Nephron (organoid): ENCODE measurements around the gene NF2.
A peak's percentile ranks its signal among the peaks of the same experiment; 100 is the strongest.
"Not testable (repeated sequence)": the region's sequence is repeated elsewhere in the genome, so short reads cannot be mapped to it uniquely, and the experiment has no call there.

Experiments
- H3K27ac Mint-ChIP-seq, 3 experiments: 2 replicates each; pipeline ENCODE4 v1.8.0; 2020; ENCODE audit warnings: mixed read lengths in 3 of 3, mild to moderate bottlenecking in 2 of 3, moderate library complexity in 1 of 3
- H3K27me3 Mint-ChIP-seq: 2 replicates; pipeline ENCODE4 v1.8.0; 2021; ENCODE audit warnings: low read depth, mild to moderate bottlenecking, moderate library complexity, mixed read lengths
- H3K36me3 Mint-ChIP-seq: 2 replicates; pipeline ENCODE4 v1.8.0; 2020; ENCODE audit warnings: low read depth, mixed read lengths
- H3K4me1 Mint-ChIP-seq: 2 replicates; pipeline ENCODE4 v1.8.0; 2020; ENCODE audit warnings: mixed read lengths
- H3K4me3 Mint-ChIP-seq, 3 experiments: 2 replicates each; pipeline ENCODE4 v1.8.0; 2020; ENCODE audit warnings: mild to moderate bottlenecking in 3 of 3, mixed read lengths in 3 of 3, moderate library complexity in 2 of 3
- H3K9me3 Mint-ChIP-seq: 2 replicates; pipeline ENCODE4 v1.8.0; 2020; ENCODE audit warnings: mixed read lengths
- CTCF ChIP-seq, 3 experiments: fragments of 200-600 bp; sonication (generic); IDR thresholded peaks; one replicate each; pipeline ENCODE4 v1.5.0; 2021; ENCODE audit warnings: antibody characterized with exemption in 3 of 3; ENCODE audit not compliant: unreplicated experiment in 3 of 3

Gene NF2

GRCh38 chr22:29603358-29604075 lies at the start of gene NF2:
TSS of gene NF2 (plus strand) at chr22:29603633. CDS start at chr22:29603999, 366 bp downstream.
- no peaks in the 10 kb centered on the region for H3K27me3 Mint-ChIP-seq
- H3K4me1 Mint-ChIP-seq, result peaks cover 18% of the 10 kb centered on the region
- TF ChIP-seq CTCF (IDR thresholded peaks at IDR 0.05; ENCODE audit: unreplicated experiment in 3 of 3), result no peak
- H3K9me3 Mint-ChIP-seq, result no peaks in the 10 kb centered on the region
- H3K27ac Mint-ChIP-seq, result peak within 1 kb of the TSS; percentile 94 to 99 (median 99)
- H3K36me3 Mint-ChIP-seq, result peaks cover 12% of the 10 kb centered on the region
- peak within 1 kb of the TSS; percentile 95 to 98 (median 96) for H3K4me3 Mint-ChIP-seq

GRCh38 chr22:29555065-29555644 lies 48.3 kb upstream of the NF2 start:
- Mint-ChIP-seq H3K4me1 (peaks cover 11% of the 10 kb centered on the region), H3K27ac (peak overlapping the region; percentile 77 to 92 (median 86)), H3K27me3 (no peaks in the 10 kb centered on the region), H3K9me3 (no peaks in the 10 kb centered on the region), H3K4me3 (peak overlapping the region; percentile 63 to 79 (median 71)), H3K36me3 (peaks cover 54% of the 10 kb centered on the region)
- no peak for TF ChIP-seq CTCF (IDR thresholded peaks at IDR 0.05; ENCODE audit: unreplicated experiment in 3 of 3)

- TF ChIP-seq CTCF (IDR thresholded peaks at IDR 0.05; ENCODE audit: unreplicated experiment in 3 of 3), result no peak
These were observed 44.4 kb upstream of the NF2 start for GRCh38 chr22:29559030-29559429.

GRCh38 chr22:29559853-29560252 lies 43.6 kb upstream of the NF2 start:
- peaks cover 67% of the 10 kb centered on the region for H3K36me3 Mint-ChIP-seq

More at GRCh38 chr22:29559030-29559429, 44.4 kb upstream of the NF2 start:
- H3K27me3 Mint-ChIP-seq, result no peaks in the 10 kb centered on the region
- peak overlapping the region in 1 of 3 experiments; percentile 1 for H3K4me3 Mint-ChIP-seq
- peaks cover 62% of the 10 kb centered on the region for H3K36me3 Mint-ChIP-seq
- no peak overlapping the region for H3K27ac Mint-ChIP-seq
- peaks cover 5% of the 10 kb centered on the region for H3K4me1 Mint-ChIP-seq
- no peaks in the 10 kb centered on the region for H3K9me3 Mint-ChIP-seq

GRCh38 chr22:29563652-29564460 lies 39.6 kb upstream of the NF2 start:
- H3K27ac Mint-ChIP-seq, result no peak overlapping the region
- no peak overlapping the region for H3K4me3 Mint-ChIP-seq
- H3K27me3 Mint-ChIP-seq, result no peaks in the 10 kb centered on the region
- TF ChIP-seq CTCF (IDR thresholded peaks at IDR 0.05; ENCODE audit: unreplicated experiment in 3 of 3), result no peak
- H3K9me3 Mint-ChIP-seq, result no peaks in the 10 kb centered on the region
- H3K36me3 Mint-ChIP-seq, result peaks cover 59% of the 10 kb centered on the region
- H3K4me1 Mint-ChIP-seq, result no peaks in the 10 kb centered on the region

More at GRCh38 chr22:29559853-29560252, 43.6 kb upstream of the NF2 start:
- Mint-ChIP-seq H3K4me3 (no peak overlapping the region), H3K27ac (no peak overlapping the region), H3K9me3 (no peaks in the 10 kb centered on the region), H3K4me1 (peaks cover 5% of the 10 kb centered on the region), H3K27me3 (no peaks in the 10 kb centered on the region)
- TF ChIP-seq CTCF (IDR thresholded peaks at IDR 0.05; ENCODE audit: unreplicated experiment in 3 of 3), result no peak

GRCh38 chr22:29566513-29566912 lies 36.9 kb upstream of the NF2 start:
- not testable (repeated sequence) for H3K4me1 Mint-ChIP-seq, H3K27ac Mint-ChIP-seq, H3K9me3 Mint-ChIP-seq, H3K27me3 Mint-ChIP-seq, H3K4me3 Mint-ChIP-seq
- peaks cover 55% of the 10 kb centered on the region for H3K36me3 Mint-ChIP-seq
